HG03521 (cell line): ENCODE measurements around the gene INF2.
"Not testable (repeated sequence)": the region's sequence is repeated elsewhere in the genome, so short reads cannot be mapped to it uniquely, and the experiment has no call there.

Experiments
- ATAC-seq: cut with Tn5 transposase; IDR thresholded peaks from one replicate; pipeline ENCODE4 v1.9.1; 2021; ENCODE audit warnings: mild to moderate bottlenecking, moderate library complexity; ENCODE audit not compliant: unreplicated experiment

INF2 gene

GRCh38 chr14:104689109-104689880 is at the start of gene INF2:
INF2 (plus strand) TSS chr14:104689618; CDS start chr14:104701366, 11,748 bp downstream.
- ATAC-seq, result no peak

- no peak for ATAC-seq
Observed at GRCh38 chr14:104639885-104640548, 49.4 kb upstream of the INF2 start.

GRCh38 chr14:104640681-104641080 is 48.7 kb upstream of the INF2 start:
- ATAC-seq, result no peak

- ATAC-seq, result no peak
Observed at GRCh38 chr14:104641753-104642539, 47.5 kb upstream of the INF2 start.

- ATAC-seq, result no peak
Observed at GRCh38 chr14:104642540-104642868, 46.9 kb upstream of the INF2 start.

- ATAC-seq, result no peak
Observed at GRCh38 chr14:104643306-104643705, 46.1 kb upstream of the INF2 start.

GRCh38 chr14:104644091-104644635 is 45.3 kb upstream of the INF2 start:
- no peak for ATAC-seq

GRCh38 chr14:104644656-104645378 is 44.6 kb upstream of the INF2 start:
- ATAC-seq, result no peak

GRCh38 chr14:104647467-104648043 is 41.9 kb upstream of the INF2 start:
- no peak for ATAC-seq

- ATAC-seq, result no peak
Observed at GRCh38 chr14:104650057-104650980, 39.1 kb upstream of the INF2 start.

GRCh38 chr14:104650981-104651875 is 38.2 kb upstream of the INF2 start:
- ATAC-seq, result no peak

GRCh38 chr14:104651876-104652260 is 37.5 kb upstream of the INF2 start:
- no peak for ATAC-seq

- ATAC-seq, result no peak
Observed at GRCh38 chr14:104652386-104652785, 37.0 kb upstream of the INF2 start.

- not testable (repeated sequence) for ATAC-seq
Observed at GRCh38 chr14:104653130-104653920, 36.1 kb upstream of the INF2 start.

GRCh38 chr14:104654119-104654518 is 35.3 kb upstream of the INF2 start:
- ATAC-seq, result no peak

GRCh38 chr14:104655128-104655848 is 34.1 kb upstream of the INF2 start:
- ATAC-seq, result no peak
